ENCODE data around the gene FLG2. TPM values are rescaled to one million over a fixed set of nuclear protein-coding genes. Genes with fewer than 3 reads are reported as not detected.

Gene FLG2
- total RNA-seq, 1 donor from 2014 or later: not detected

DNA sequence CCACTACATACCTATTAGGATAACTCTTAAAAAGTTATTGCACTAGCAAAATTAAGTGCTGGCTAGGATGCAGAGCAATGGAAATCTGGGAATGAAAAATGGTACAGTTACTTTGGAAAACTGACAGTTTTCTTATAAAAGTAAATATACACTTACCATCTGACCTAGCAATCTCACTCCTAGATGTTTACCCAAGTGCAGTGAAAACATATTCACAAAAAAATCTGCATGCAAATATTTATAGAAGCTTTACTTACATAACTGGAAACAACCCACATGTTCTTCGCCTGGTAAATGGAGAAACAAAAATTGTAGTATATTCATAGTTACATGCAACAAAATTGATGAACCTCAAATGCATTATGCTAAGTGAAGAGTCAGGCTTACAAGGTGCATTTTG, 12.9 kb upstream of the FLG2 start:
- CTCF ChIA-PET: no interaction called here
- H3K4me3 Mint-ChIP-seq: no peak overlapping the region
- H3K9me3 Mint-ChIP-seq: peaks cover 12% of the 10 kb centered on the region
- peaks cover 2% of the 10 kb centered on the region for H3K27me3 Mint-ChIP-seq
- no peaks in the 10 kb centered on the region for H3K36me3 Mint-ChIP-seq (ENCODE audit: low read depth)
- POLR2A ChIA-PET: no interaction called here
- H3K27ac Mint-ChIP-seq: no peak overlapping the region
- DNase-seq (no peak), ATAC-seq (ENCODE audit: low read depth) (no peak)
- intact Hi-C loops (cut with micrococcal nuclease): no loop called here
- H3K4me1 Mint-ChIP-seq: no peaks in the 10 kb centered on the region
- TF ChIP-seq, protein P1, sequence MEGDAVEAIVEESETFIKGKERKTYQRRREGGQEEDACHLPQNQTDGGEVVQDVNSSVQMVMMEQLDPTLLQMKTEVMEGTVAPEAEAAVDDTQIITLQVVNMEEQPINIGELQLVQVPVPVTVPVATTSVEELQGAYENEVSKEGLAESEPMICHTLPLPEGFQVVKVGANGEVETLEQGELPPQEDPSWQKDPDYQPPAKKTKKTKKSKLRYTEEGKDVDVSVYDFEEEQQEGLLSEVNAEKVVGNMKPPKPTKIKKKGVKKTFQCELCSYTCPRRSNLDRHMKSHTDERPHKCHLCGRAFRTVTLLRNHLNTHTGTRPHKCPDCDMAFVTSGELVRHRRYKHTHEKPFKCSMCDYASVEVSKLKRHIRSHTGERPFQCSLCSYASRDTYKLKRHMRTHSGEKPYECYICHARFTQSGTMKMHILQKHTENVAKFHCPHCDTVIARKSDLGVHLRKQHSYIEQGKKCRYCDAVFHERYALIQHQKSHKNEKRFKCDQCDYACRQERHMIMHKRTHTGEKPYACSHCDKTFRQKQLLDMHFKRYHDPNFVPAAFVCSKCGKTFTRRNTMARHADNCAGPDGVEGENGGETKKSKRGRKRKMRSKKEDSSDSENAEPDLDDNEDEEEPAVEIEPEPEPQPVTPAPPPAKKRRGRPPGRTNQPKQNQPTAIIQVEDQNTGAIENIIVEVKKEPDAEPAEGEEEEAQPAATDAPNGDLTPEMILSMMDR (IDR thresholded peaks at IDR 0.05): no peak

DNA sequence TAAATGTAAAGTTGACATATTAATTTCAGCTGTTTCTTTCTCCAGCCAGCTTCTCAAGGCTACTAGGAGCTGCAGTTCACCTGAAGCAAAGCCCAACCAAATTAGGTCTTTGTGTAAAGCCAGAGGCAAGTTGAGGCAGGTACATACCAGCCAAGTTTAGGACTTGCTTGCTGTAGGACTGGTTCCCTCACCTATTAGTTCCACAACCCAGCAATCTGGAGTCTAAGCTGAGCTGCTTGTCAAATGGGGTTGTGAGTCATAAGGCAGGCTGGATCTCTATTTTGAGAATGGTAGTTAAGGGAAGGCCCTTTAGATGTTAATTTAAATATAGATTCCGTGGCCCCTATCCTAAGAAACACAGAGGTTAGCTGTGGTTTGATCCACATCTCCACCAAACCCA, 7.6 kb upstream of the FLG2 start:
- intact Hi-C loops (cut with micrococcal nuclease): no loop called here
- Mint-ChIP-seq H3K4me3 (no peak overlapping the region), H3K9me3 (peaks cover 12% of the 10 kb centered on the region), H3K27me3 (peaks cover 8% of the 10 kb centered on the region), H3K27ac (no peak overlapping the region), H3K4me1 (no peaks in the 10 kb centered on the region), H3K36me3 (ENCODE audit: low read depth) (no peaks in the 10 kb centered on the region)
- POLR2A ChIA-PET: no interaction called here
- CTCF ChIA-PET: no interaction called here
- ATAC-seq (ENCODE audit: low read depth) (no peak), DNase-seq (no peak)
- TF ChIP-seq, protein P1 (IDR thresholded peaks at IDR 0.05): no peak

GRCh38 chr1:152356736-152357135, 3.1 kb downstream of the FLG2 start:
- CTCF ChIA-PET: no interaction called here
- H3K27me3 Mint-ChIP-seq: peaks cover 7% of the 10 kb centered on the region

GRCh38 chr1:152349611-152350010, 10.2 kb downstream of the FLG2 start:
- H3K4me1 Mint-ChIP-seq: no peaks in the 10 kb centered on the region
- no peaks in the 10 kb centered on the region for H3K9me3 Mint-ChIP-seq
- no peaks in the 10 kb centered on the region for H3K27me3 Mint-ChIP-seq
- H3K36me3 Mint-ChIP-seq (ENCODE audit: low read depth): no peaks in the 10 kb centered on the region
- ChIA-PET CTCF (no interaction called here), POLR2A (no interaction called here)
- TF ChIP-seq, protein P1 (IDR thresholded peaks at IDR 0.05): no peak
- ATAC-seq (ENCODE audit: low read depth) (no peak), DNase-seq (no peak)
- no peak overlapping the region for H3K27ac Mint-ChIP-seq
- intact Hi-C loops (cut with micrococcal nuclease): no loop called here
- no peak overlapping the region for H3K4me3 Mint-ChIP-seq

More at GRCh38 chr1:152356736-152357135, 3.1 kb downstream of the FLG2 start:
- no peaks in the 10 kb centered on the region for H3K36me3 Mint-ChIP-seq (ENCODE audit: low read depth)
- no peaks in the 10 kb centered on the region for H3K4me1 Mint-ChIP-seq
- POLR2A ChIA-PET: no interaction called here
- DNase-seq (no peak), ATAC-seq (ENCODE audit: low read depth) (no peak)
- no peak overlapping the region for H3K27ac Mint-ChIP-seq
- TF ChIP-seq, protein P1 (IDR thresholded peaks at IDR 0.05): no peak
- no peaks in the 10 kb centered on the region for H3K9me3 Mint-ChIP-seq
- intact Hi-C loops (cut with micrococcal nuclease): no loop called here
- no peak overlapping the region for H3K4me3 Mint-ChIP-seq

DNA sequence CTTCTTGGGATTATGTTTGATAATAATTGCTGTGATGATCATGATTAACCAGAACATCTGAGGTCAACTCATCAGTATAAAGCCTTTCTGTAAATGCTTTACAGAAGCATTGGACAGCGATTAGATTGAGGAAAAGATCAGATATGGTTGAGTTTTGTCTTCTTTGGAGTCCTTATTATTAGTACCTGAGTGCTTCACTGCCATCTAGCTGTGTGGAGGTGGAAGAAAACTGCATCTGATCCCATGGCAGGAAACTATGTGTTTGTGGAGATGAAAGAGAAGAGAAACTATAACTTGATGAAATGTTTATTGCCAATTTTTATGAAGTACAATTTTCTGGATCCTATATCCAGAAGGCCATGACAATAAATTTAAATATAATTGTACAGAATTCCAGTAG, 11.4 kb downstream of the FLG2 start:
- ChIA-PET POLR2A (no interaction called here), CTCF (interaction anchor here (1.1 to 2.4 kb wide), 2 partner anchors 111 to 293 kb away, joined by 4 to 29 read pairs; no protein-coding TSS in a partner anchor)
- DNase-seq (no peak), ATAC-seq (ENCODE audit: low read depth) (no peak)
- intact Hi-C loops (cut with micrococcal nuclease): no loop called here
- Mint-ChIP-seq H3K36me3 (ENCODE audit: low read depth) (no peaks in the 10 kb centered on the region), H3K9me3 (no peaks in the 10 kb centered on the region), H3K4me3 (no peak overlapping the region), H3K4me1 (no peaks in the 10 kb centered on the region), H3K27me3 (no peaks in the 10 kb centered on the region), H3K27ac (no peak overlapping the region)
- TF ChIP-seq, protein P1 (IDR thresholded peaks at IDR 0.05): no peak

Data from activated B cell treated with CpG ODN at 0.5 μM for 24 hours (primary cell).